Epidermal melanocyte (primary cell): ENCODE measurements around the gene FAT2.
"Not testable (repeated sequence)": the region's sequence is repeated elsewhere in the genome, so short reads cannot be mapped to it uniquely, and the experiment has no call there.

Source experiments
- DNase-seq: peaks from one replicate; pipeline ENCODE4 v3.0.0; 2011; ENCODE audit warnings: low spot score; ENCODE audit not compliant: insufficient read length

Gene FAT2

GRCh38 chr5:151615431-151615830, 24.3 kb upstream of the FAT2 start:
- no peak for DNase-seq

- no peak for DNase-seq
Observed at GRCh38 chr5:151614565-151614964, 23.4 kb upstream of the FAT2 start.

DNA sequence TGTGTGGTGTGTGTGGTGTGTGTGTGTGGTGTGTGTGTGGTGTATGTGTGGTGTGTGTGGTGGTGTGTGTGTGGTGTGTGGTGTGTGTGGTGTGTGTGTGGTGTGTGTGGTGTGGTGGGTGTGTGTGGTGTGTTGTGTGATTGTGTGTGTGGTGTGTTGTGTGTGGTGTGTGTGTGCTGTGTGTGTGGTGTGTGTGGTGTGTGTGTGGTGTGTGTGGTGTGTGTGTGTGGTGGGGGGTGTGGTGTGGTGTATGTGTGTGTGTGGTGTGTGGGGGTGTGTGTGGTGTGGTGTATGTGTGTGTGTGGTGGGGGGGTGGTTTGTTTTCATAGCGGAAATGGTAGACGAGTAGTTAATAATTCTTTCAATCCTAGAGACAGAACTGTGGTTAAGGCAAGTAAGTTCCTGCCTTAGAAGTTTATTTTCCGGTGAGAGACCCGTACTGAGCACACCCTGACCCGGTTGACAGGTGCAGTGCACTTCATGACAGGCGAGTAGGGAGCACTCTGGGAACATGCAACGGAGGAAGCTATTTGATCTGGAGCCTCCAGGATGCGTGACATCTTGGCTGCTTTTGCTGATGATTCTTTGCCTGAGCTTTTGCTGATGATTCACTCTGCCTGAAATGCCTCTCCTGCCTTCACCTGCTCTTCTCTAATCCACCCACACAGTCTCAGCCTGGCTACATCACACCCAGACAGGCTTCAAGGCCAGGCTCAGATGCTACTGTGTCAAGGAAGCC, 21.7 kb upstream of the FAT2 start:
- no peak for DNase-seq

DNA sequence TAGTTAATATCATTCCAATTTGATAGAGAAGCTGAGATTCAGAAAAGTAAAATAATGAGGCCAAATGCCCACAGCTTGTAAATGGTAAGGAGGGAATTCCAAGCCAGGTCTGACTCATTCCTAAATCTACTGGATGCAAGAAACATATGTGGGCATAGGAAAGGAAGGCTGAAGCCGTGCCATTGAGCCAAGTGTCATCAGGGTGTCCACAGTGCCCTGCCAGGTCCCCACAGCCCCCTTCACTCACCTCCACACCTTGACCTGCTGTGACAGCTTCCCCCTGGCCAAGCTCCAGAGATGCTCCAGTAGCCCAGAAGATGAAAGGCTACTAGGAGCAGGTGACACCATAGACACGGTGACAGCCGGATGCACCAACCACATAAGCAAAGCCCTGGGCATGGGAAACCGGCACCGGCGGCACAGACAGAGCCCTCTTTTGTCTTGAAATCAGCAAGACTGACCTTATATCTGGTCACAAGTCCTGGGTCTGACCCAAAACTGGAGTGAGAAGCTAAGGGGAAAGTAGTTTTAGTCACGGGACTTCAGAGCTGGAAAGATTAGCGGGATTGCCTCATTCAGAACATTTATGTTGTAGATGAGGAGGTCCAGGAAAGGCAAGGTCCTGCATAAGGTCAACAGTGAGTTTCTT, 20.1 kb upstream of the FAT2 start:
- peak; percentile 61 for DNase-seq

- DNase-seq, result no peak
Observed at GRCh38 chr5:151608522-151608921, 17.4 kb upstream of the FAT2 start.

DNA sequence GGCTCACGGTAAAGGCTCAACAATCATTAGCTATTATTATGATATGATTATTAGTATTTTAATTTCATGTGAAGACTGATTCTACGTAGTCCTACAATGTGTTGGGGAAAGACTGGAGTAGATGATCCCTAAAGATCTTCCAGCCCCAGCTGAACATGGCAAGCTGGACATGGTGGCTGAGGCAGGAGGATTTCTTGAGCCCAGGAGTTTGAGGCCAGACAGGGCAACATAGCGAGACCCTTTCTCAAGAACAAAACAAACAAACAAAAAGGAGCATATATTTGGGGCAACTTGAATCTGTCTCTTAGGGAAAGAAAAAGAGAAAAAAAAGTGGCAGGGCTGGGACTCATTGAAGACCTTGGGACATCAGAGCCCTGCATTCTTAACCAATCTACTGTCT, 16.2 kb upstream of the FAT2 start:
- no peak for DNase-seq

DNA sequence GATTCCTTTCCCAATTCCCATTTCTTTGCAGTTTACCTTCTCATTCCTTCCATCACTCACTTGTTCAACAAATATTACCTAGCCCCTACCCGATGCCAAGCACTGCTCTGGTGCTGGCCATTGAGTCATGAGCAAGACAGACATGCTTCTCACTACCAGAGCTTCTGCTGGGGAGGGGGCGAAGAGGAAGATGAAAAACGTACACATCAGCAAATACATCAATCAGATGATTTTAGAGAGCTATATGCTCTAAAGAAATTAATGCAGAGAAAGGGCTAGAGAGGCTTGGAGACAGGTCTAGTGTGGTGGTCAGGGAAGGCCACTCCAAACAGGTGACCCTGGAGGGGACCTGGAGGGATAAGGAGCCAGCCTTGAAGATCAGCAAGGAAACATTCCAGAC, 14.4 kb upstream of the FAT2 start:
- no peak for DNase-seq

- DNase-seq, result no peak
Observed at GRCh38 chr5:151602806-151603205, 11.7 kb upstream of the FAT2 start.

- DNase-seq, result no peak
Observed at GRCh38 chr5:151601391-151601790, 10.3 kb upstream of the FAT2 start.

DNA sequence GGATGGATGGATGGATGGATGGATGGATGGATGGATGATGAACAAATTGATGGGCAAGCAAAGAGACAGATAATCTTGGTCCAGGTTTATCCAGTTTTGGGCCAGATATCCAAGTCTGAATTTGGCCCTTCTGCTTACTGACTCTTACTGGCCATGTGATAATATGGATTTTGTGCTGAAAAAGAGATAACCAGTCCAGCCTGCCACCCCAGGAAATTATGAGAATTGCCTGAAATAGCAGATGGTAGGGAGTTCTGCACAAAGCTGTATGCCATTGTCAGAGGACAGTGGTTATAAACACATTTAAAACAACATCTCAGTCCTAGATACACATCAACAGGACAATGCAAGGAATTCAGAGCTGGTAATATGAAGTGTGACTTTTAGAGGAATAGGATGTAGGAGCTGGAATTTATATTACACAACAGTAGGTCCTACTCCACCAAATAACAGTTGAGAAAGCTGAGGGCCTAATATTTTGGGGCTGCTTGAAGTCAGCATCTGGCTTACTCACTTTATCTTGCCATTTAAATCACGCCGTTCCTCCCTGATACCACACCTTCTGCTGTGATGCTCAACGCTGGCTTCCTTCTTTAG, 9.0 kb upstream of the FAT2 start:
- no peak for DNase-seq

DNA sequence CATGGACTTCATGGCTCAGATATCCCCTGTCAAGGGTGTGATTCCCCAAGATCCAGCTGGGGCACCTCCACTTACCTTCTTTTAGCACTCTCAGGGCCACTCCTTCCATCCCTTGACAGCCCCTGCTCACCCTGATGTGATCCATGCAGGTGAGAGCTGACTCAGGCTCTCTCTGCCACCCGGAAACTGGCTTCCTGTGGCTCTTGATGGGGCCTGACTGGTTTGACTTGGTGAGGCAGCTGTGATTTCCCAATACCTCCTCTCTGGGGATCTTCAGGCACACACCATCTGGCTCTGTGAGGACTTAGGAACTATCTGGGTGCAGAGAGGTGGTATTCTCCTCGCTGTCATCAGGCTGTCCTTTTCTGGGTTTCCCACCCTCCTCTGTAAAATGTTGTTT, 7.9 kb upstream of the FAT2 start:
- DNase-seq, result no peak

- no peak for DNase-seq
Observed at GRCh38 chr5:151598549-151598948, 7.4 kb upstream of the FAT2 start.

DNA sequence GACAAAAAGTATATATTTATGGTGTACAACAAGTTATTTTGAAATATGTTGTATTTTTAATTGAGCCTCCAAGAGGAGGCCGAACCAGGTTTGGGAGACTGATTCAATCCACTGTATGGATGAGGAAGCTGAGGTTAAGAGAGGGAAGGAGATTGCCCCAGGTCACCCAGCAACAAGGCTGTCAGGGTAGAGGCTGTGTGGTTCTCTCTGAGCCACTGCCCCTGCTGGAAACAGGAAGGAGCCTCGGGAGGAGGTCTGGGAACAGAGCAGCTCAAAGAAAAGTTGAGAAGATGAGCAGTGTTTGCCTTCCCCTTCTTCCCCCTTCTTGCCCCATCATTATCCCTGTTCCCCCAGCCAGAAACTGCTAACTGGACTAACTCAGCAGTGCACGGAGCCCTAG, 6.6 kb upstream of the FAT2 start:
- no peak for DNase-seq

- no peak for DNase-seq
Observed at GRCh38 chr5:151596828-151597539, 5.9 kb upstream of the FAT2 start.

GRCh38 chr5:151595411-151595826, 4.3 kb upstream of the FAT2 start:
- no peak for DNase-seq

DNA sequence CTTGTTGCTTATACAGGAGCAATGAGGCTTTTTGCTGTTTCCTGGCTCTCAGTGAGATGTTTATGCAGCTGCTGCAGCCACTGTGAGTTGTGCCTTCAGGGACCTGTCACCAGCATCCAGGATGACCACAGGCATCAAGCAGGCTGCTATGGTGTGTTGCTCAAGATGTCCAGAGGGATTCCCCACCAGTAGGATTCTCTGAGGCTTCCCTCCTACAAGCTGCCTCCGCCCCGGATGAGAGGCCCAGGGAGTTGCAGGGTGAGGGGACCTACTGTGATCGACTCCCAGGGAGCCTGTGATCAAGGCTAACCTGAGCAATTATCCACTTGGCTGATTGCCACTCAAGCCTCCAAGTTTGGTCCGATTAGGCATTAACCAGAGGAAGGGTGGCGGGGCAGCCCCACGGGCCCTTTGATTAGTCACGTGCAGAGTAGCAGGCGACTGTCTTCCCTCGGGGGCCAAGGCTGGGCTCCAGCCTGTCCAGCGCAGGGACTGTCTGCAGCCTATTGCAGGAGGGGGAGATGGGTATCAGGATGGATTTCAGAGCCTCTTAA, 1.8 kb upstream of the FAT2 start:
- no peak for DNase-seq

GRCh38 chr5:151589878-151590570, 1.1 kb downstream of the FAT2 start:
- no peak for DNase-seq

- DNase-seq, result no peak
Observed at GRCh38 chr5:151587796-151588555, 3.2 kb downstream of the FAT2 start.

DNA sequence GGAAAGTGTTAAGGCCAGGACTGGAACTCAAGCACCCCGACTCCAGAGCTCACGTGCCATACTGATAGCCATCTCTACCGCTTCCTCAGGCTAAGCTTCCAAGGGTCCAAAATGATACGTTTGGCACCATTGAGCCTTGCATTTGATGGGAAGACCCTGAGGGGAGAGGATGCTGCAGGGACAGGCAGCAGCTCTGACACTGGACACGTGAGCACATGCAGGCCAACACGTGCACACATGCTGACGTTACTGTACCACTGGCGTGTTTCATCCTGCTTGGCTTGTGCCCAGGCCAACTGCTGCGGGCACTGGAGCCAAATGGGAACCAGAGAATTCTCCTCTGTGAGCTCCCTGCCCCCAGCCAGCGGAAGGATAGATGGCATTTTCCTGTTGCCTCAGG, 5.2 kb downstream of the FAT2 start:
- no peak for DNase-seq

DNA sequence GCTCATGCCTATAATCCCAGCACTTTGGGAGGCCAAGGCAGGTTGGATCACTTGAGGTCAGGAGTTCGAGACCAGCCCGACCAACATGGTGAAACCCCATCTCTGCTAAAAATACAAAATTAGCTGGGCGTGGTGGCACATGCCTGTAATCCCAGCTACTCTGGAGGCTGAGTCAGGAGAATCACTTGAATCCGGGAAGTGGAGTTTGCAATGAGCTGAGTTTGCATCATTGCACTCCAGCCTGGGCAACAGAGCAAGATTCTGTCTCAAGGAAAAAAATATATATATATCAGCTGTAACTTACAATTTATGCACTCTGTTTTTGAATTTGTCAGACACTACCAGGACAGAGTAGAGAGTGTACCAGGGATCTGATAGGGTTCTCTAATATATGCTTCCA, 5.8 kb downstream of the FAT2 start:
- DNase-seq, result not testable (repeated sequence)
